Measurements from ENCODE around the gene TH. TPM values are rescaled to one million over a fixed set of nuclear protein-coding genes. Genes with fewer than 3 reads are reported as not detected.

TH gene
- total and polyA plus RNA-seq, 2 experiments from 2014 or later: 0.34 TPM; not detected in 1

DNA sequence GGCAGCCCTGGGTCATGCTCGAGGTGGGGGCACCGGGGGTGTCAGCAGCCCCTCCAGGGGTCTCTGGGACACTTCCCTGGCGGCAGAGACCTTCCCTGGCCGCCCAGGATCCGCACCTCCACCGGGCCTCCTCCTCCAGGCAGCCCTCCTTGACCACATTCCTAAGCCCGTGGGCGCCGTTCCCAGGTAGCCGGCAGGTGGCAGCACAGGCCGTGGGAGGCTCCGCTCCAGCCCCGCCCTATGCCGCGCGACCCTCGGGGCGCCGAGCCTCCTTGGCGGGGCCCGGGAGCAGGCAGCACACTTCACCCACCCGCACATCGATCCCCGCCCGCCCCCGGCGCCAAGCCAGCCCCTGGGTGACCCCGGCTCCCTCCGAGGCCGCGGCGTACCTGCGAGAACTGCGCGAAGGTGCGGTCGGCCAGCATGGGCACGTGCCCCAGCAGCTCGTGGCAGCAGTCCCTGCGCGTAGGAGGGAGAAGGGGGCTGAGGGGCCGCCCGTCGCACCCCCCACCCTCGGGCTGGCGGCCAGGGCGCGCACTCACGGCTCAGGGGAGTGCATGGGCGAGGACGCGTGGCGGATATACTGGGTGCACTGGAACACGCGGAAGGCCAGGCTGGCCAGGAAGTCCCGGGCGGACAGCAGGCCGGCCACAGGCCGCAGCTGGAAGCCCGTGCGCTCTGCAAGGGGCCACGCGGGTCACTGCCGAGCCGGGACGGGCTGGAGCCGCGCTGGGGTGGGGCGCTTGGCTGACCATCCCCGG lies 5.3 kb downstream of the TH start:
- no peaks in the 10 kb centered on the region for H3K9me3 Mint-ChIP-seq
- peak overlapping the region; percentile 85; the same call in 1 of the 2 replicates for H2AFZ ChIP-seq
- no peaks in the 10 kb centered on the region for H3F3A ChIP-seq (replicated peaks; ENCODE audit: low read depth)
- ATAC-seq (peak; percentile 83), DNase-seq (ENCODE audit: low spot score) (peak; percentile 79)
- H3K36me3 Mint-ChIP-seq (ENCODE audit: low read depth): no peaks in the 10 kb centered on the region
- H3K36me3 ChIP-seq (ENCODE audit: insufficient read depth): no peaks in the 10 kb centered on the region
- TF ChIP-seq, protein P1, sequence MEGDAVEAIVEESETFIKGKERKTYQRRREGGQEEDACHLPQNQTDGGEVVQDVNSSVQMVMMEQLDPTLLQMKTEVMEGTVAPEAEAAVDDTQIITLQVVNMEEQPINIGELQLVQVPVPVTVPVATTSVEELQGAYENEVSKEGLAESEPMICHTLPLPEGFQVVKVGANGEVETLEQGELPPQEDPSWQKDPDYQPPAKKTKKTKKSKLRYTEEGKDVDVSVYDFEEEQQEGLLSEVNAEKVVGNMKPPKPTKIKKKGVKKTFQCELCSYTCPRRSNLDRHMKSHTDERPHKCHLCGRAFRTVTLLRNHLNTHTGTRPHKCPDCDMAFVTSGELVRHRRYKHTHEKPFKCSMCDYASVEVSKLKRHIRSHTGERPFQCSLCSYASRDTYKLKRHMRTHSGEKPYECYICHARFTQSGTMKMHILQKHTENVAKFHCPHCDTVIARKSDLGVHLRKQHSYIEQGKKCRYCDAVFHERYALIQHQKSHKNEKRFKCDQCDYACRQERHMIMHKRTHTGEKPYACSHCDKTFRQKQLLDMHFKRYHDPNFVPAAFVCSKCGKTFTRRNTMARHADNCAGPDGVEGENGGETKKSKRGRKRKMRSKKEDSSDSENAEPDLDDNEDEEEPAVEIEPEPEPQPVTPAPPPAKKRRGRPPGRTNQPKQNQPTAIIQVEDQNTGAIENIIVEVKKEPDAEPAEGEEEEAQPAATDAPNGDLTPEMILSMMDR (conservative IDR thresholded peaks at IDR 0.05; ENCODE audit: low read depth in 2 of 2): peak; percentile 64 to 80
- TF ChIP-seq, protein P2, sequence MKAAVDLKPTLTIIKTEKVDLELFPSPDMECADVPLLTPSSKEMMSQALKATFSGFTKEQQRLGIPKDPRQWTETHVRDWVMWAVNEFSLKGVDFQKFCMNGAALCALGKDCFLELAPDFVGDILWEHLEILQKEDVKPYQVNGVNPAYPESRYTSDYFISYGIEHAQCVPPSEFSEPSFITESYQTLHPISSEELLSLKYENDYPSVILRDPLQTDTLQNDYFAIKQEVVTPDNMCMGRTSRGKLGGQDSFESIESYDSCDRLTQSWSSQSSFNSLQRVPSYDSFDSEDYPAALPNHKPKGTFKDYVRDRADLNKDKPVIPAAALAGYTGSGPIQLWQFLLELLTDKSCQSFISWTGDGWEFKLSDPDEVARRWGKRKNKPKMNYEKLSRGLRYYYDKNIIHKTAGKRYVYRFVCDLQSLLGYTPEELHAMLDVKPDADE (IDR thresholded peaks at IDR 0.05): no peak
- no peaks in the 10 kb centered on the region for H3K4me1 Mint-ChIP-seq
- peak overlapping the region; percentile 35; the same call in 1 of the 2 replicates for H3K4me3 ChIP-seq
- no peak overlapping the region for H3K4me3 Mint-ChIP-seq
- H3K27me3 Mint-ChIP-seq (ENCODE audit: insufficient read depth, low read depth, poor library complexity): peaks cover 7% of the 10 kb centered on the region
- H3K27ac Mint-ChIP-seq: no peak overlapping the region
- H3K9me2 ChIP-seq (ENCODE audit: insufficient read depth): no peaks in the 10 kb centered on the region
- H4K20me1 ChIP-seq (replicated peaks; ENCODE audit: insufficient read depth): no peaks in the 10 kb centered on the region
- H3K79me2 ChIP-seq (replicated peaks; ENCODE audit: insufficient read depth): no peaks in the 10 kb centered on the region
- H3K27ac ChIP-seq (ENCODE audit: low read depth): no peak overlapping the region
- no peaks in the 10 kb centered on the region for H3K4me1 ChIP-seq (ENCODE audit: insufficient read depth)
- H3K27me3 ChIP-seq (ENCODE audit: insufficient read depth): no peaks in the 10 kb centered on the region
- peak overlapping the region; percentile 62; the same call in 1 of the 2 replicates for H3K4me2 ChIP-seq

DNA sequence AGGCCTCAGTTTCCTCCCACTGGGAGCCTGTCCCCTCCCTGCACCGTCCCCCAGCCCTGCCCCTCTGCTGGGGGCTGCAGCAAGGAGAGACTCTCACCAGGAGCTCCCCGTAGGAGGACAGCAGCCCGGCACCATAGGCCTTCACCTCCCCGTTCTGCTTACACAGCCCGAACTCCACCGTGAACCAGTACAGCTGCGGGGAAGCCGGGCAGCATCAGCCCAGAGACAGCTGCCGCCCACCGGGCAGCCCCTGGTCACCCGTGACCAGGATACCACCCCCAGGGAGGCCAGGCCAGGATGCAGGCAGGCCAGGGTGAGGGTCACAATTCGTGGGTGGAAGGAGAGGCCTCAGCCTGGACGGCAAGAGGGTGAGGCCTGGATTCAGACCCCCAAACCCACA lies 6.0 kb downstream of the TH start:
- Histone ChIP-seq H4K20me1 (replicated peaks; ENCODE audit: insufficient read depth) (no peaks in the 10 kb centered on the region), H3K9me2 (ENCODE audit: insufficient read depth) (no peaks in the 10 kb centered on the region), H3K27ac (ENCODE audit: low read depth) (no peak overlapping the region), H3K79me2 (replicated peaks; ENCODE audit: insufficient read depth) (no peaks in the 10 kb centered on the region), H3K36me3 (ENCODE audit: insufficient read depth) (no peaks in the 10 kb centered on the region), H3K4me2 (no peak overlapping the region), H3K4me1 (ENCODE audit: insufficient read depth) (no peaks in the 10 kb centered on the region), H2AFZ (no peak overlapping the region), H3K4me3 (no peak overlapping the region), H3F3A (replicated peaks; ENCODE audit: low read depth) (no peaks in the 10 kb centered on the region), H3K27me3 (ENCODE audit: insufficient read depth) (no peaks in the 10 kb centered on the region)
- Mint-ChIP-seq H3K9me3 (no peaks in the 10 kb centered on the region), H3K27ac (no peak overlapping the region), H3K4me3 (no peak overlapping the region), H3K4me1 (no peaks in the 10 kb centered on the region), H3K27me3 (ENCODE audit: insufficient read depth, low read depth, poor library complexity) (peaks cover 7% of the 10 kb centered on the region), H3K36me3 (ENCODE audit: low read depth) (no peaks in the 10 kb centered on the region)
- no peak for DNase-seq (ENCODE audit: low spot score)
- ATAC-seq: no peak
- TF ChIP-seq, protein P1 (conservative IDR thresholded peaks at IDR 0.05; ENCODE audit: low read depth in 2 of 2): no peak

Measured in GM23338 (cell line).